NOMO-1 (cell line): ENCODE data around the gene CLSTN2.

Source experiments
- DNase-seq, 2 experiments: peaks; one replicate each; lab custom pipeline; 2025; ENCODE audit not compliant: unreplicated experiment in 2 of 2; lab: John Stamatoyannopoulos, UW

CLSTN2 gene

GRCh38 chr3:140177943-140178342 is 243.0 kb downstream of the CLSTN2 start:
- DNase-seq: no peak

DNA sequence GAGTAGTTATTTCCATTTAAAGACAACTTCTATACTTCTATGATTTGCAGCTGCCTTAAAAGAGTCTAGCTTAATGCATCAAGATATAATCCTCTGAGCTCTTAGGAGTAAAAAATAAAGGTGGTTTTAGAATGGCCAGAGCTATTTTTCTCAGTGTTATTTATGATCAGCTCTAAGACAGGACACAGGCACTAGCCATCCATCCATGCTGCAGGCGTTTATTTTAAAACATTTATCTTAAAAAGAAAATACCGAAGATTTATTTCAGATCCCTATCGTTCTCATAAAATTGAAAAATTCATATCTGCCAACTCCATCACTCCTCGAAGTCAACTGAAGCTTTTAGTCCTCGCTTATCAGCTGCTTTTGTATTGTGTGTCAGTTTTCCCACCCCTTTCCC is 243.5 kb downstream of the CLSTN2 start:
- no peak for DNase-seq

- DNase-seq: no peak
Measured at GRCh38 chr3:140180603-140181002, 245.6 kb downstream of the CLSTN2 start.

- no peak for DNase-seq
Measured at GRCh38 chr3:140185375-140185774, 250.4 kb downstream of the CLSTN2 start.

GRCh38 chr3:140186421-140186920 is 251.5 kb downstream of the CLSTN2 start:
- no peak for DNase-seq

DNA sequence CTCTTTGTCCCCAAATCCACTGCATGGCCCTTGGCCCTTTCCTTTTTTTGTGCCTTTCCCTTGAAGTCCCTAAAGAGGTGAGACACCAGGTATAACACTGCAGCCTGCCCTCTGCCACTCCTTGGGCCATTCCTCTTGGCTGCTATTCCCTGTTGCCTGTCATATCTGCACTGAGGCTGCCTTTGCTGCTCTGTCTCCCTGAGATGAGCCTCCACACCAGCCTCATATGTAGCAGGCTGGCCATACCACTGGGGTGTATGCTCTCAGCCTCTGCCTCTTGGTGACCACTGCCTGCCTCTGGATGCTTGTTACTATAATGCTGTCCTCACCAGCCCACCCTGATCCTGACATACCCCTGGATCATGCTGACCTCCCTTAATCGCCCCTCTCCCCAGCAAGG is 252.0 kb downstream of the CLSTN2 start:
- DNase-seq: no peak

DNA sequence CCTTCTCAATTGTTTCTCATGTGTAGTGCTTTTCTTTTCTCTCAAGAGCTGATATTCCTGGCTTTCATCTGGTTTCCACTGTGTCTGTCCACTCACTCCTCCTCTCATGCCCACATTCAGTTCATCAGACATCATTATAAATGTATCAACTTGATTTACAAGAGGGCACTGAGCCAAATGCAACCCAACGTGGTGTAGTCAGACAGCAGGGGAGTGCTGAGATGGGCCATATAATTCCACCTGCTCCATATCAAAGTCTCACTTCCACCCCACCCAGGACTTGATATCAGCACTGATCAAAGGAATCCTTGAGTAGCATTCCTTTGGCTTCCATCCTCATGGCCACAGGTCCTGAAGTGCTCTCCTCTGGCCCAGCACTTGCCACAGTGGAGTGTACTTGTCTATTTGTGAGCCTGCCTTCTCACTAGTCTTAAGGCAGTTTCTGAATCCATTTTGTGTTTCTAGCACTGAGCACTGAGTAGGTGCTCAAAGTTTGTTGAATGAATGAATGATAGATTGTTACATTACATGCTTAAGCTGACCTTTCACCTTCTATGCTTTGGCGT is 252.8 kb downstream of the CLSTN2 start:
- DNase-seq: no peak

DNA sequence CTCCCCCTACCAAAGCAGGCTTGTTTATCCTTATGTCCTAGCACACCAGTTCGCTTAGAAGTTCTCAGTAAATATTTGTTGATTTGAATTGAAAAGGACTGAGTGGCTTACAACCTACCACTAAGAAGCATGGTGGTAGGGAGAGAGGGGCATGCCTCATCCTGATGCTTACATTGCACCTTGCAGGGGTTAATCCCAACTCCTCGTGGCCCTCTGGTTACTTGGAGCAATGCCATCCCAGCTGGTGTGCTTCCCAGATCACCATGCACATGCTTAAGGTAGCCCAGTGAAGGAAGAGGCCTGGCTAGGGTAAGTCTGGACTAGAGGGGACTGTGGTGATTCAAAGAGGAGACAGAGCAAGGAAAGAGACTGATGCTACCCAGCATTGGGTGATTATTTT is 253.3 kb downstream of the CLSTN2 start:
- no peak for DNase-seq

DNA sequence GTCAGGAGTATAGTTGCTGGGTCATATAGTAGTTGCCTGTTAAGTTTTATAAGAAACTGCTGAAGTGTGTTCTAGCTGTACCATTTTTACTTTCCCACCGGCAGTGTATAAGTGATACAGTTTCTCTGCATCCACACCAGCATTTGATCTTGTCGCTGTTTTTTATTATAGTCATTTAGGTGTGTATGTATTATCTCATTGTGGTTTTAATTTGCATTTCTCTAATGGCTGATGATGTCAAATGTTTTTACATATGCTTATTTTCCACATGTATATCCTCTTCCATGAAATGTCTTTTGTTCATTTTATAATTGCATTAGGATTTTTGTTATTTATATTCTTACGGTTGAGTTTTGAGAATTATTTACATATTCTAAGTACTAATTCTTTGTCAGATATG is 254.3 kb downstream of the CLSTN2 start:
- no peak for DNase-seq

- no peak for DNase-seq
Measured at GRCh38 chr3:140189976-140190375, 255.0 kb downstream of the CLSTN2 start.

GRCh38 chr3:140196970-140197369 is 262.0 kb downstream of the CLSTN2 start:
- DNase-seq: no peak

- DNase-seq: no peak
Measured at GRCh38 chr3:140198242-140198641, 263.3 kb downstream of the CLSTN2 start.

GRCh38 chr3:140199008-140199407 is 264.0 kb downstream of the CLSTN2 start:
- no peak for DNase-seq

- DNase-seq: no peak
Measured at GRCh38 chr3:140199743-140200142, 264.8 kb downstream of the CLSTN2 start.

DNA sequence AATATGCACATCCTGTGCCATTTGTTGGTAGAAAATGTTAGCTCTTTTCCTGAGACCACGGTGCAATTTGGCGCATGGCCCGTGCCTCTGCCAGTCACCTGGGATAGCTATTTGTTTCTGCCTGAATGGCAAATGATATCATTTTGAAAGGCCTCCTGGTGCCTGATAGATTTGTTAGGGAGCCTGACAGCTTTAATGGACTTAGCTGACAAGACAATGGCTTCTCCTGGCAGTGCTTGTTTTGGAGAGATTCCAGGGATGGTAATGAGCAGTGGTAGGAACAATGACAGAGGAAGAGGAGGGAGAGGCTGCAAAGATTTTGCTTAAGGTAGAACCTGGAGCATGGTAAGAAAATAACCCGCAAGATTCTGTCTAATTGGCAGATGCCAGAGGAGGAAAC is 268.5 kb downstream of the CLSTN2 start:
- no peak for DNase-seq

DNA sequence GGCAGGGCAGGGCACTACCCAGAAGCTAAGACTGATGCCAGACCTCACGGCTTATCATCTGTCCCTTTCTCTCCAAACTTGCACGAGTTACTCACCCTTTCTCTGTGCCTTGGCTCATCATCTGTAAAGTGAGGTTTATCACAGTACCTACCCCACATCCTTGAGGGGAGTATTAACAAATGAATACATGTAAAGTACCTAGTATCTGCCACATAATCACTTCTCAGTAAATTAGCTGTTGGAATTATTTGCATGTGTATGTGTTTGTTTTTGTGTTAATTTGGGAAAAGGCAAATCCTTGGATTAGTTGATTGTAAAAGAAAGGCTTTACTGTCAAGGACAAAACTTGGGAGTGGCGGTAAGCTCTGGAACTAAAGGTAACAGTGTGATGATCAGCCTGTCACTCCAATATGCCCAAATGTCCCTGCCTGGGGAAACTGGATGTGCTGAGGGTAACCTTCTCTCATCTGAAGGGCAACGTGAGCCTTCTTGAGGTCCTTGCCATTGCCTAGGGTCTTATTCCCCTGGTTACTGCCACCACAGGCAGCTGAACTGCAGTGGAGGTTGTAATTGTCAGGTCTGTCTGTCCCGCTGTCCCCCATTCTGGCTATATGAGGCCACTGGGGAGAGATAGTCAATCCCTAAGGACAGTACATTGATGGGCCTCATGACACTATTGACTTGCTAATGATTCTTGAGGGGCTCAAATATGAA is 269.4 kb downstream of the CLSTN2 start:
- no peak for DNase-seq

DNA sequence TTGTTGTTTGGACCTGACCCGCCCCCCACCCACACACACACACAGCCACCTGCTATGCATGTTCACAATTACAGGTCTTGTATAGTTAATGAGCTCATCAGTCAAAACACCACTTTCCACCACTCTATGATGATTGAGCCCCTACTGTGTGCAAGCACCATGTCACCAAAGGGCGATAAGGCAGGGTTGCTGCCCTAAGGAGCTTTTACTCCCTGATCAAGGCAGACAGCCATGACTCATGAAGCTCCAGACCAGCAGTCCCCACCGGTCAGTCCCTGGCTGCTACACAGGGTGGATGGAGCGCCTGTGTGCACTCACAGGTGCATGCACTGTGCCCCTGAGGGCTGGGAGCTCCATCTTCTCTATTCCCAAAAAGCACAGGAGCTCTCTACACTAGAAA is 270.6 kb downstream of the CLSTN2 start:
- DNase-seq: no peak

GRCh38 chr3:140206196-140207040 is 271.4 kb downstream of the CLSTN2 start:
- peak in 1 of 2 experiments; percentile 9 for DNase-seq

GRCh38 chr3:140207541-140207940 is 272.6 kb downstream of the CLSTN2 start:
- DNase-seq: no peak

DNA sequence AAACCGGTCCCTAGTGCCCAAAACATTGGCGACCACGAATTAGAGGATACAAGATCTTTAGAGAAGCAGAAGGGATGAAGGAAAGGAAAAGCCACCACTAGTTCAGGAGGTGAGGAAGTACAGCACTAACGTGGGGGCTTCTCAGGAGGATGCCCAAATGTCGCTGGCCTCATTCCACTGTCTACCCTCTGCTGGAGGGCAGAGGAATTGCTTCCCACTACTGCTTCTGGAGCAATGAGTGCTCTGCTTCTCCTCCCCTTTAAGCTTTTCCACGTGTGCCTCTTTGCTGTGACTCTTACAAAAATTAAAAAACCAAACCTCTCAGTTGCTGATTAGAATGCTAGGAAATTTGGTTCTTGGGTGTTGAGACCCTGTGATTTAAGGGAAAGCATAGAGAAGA is 281.3 kb downstream of the CLSTN2 start:
- peak; percentile 4 to 31 for DNase-seq

DNA sequence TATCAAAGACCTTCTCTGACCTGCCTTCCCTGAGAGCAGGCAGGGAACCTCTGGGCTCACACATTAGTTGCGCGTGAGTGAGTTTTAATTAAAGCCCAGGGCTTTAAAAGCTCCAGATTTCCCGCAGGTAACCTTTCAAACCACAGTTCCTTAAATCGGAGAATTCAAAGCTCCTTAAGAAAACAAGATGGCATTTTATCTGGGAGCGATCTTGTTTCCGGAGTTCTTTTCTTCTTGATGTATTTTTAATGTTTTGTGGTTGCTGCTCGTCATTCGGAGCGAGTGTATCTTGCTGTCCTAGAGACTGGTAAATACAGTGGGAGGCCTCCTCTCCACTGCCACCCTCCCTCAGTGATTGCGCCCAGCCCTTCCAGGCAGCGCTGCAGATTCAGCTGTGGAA is 284.3 kb downstream of the CLSTN2 start:
- DNase-seq: no peak
